ENCODE data around the gene DNAL1. TPM values are rescaled to one million over a fixed set of nuclear protein-coding genes. Genes with fewer than 3 reads are reported as not detected.

The DNAL1 gene
- total and polyA plus RNA-seq, 2 of the 4 experiments (the other 2 are of a cell fraction): 4.5 to 5.4 TPM

GRCh38 chr14:73718418-73719251 is 73.8 kb downstream of the DNAL1 start:
- in situ Hi-C loops (cut with MboI; ENCODE audit: low sequenced_read_pairs): no loop called here
- Histone ChIP-seq H4K91ac (ENCODE audit: insufficient read depth, low read depth, low read length) (peak overlapping the region; percentile 61; the same call in 1 of the 2 replicates), H3K4ac (ENCODE audit: low read depth, low read length) (peak overlapping the region; percentile 46; the same call in 1 of the 2 replicates), H3K4me3 (ENCODE audit: insufficient read depth, low read depth, low read length) (no peak overlapping the region), H3K18ac (ENCODE audit: low read depth, low read length) (no peak overlapping the region), H3K27me3 (ENCODE audit: control insufficient read depth, insufficient read depth, low read length) (no peaks in the 10 kb centered on the region), H3K27ac (ENCODE audit: insufficient read depth, low read length) (peak overlapping the region; percentile 38), H3K4me2 (ENCODE audit: low read depth, low read length) (no peak overlapping the region), H3K23ac (ENCODE audit: low read depth, low read length) (peak overlapping the region; percentile 25; the same call in 1 of the 2 replicates), H2BK5ac (ENCODE audit: low read depth, low read length, poor library complexity, severe bottlenecking) (peak overlapping the region; percentile 53), H2AK5ac (ENCODE audit: low read depth, low read length) (no peak overlapping the region; the same call in 1 of the 2 replicates), H4K8ac (ENCODE audit: low read depth in 2 of 2, low read length in 2 of 2) (0 out of 4 replicates have a peak overlapping the region, but pooled peaks of 1 of the 2 experiments have one; percentile 40), H3K79me1 (ENCODE audit: low read depth in 1 of 2, low read length in 2 of 2) (peaks cover 18 to 64% of the 10 kb centered on the region in 2 experiments), H2AFZ (replicated peaks; ENCODE audit: low read length, poor library complexity) (peak overlapping the region; percentile 18), H3K9ac (ENCODE audit: low read depth, low read length) (no peak overlapping the region), H3K9me1 (ENCODE audit: insufficient read depth, low read length) (peaks cover 12% of the 10 kb centered on the region), H3K9me3 (ENCODE audit: control insufficient read depth, insufficient read depth, low read length) (no peaks in the 10 kb centered on the region), H4K5ac (ENCODE audit: low read depth, low read length) (no peak overlapping the region), H2BK20ac (ENCODE audit: low read depth, low read length) (no peak overlapping the region), H4K20me1 (ENCODE audit: insufficient read depth, low read length) (peaks cover 23% of the 10 kb centered on the region), H2AK9ac (replicated peaks; ENCODE audit: low read depth, low read length, poor library complexity) (peak overlapping the region; percentile 75), H2BK120ac (ENCODE audit: low read depth, low read length) (peak overlapping the region; percentile 6; the same call in 1 of the 2 replicates), H3K36me3 (ENCODE audit: control insufficient read depth, insufficient read depth, low read length) (peaks cover 49% of the 10 kb centered on the region), H3K56ac (ENCODE audit: extremely low read depth, insufficient read depth, low read length) (no peak overlapping the region; the same call in 1 of the 2 replicates), H2BK15ac (ENCODE audit: low read depth, low read length) (no peak overlapping the region), H3K14ac (replicated peaks; ENCODE audit: low read depth, low read length) (no peak overlapping the region), H3K4me1 (ENCODE audit: control insufficient read depth, insufficient read depth, low read length) (peaks cover 20% of the 10 kb centered on the region)
- ChIA-PET CTCF (no interaction called here), POLR2A (ENCODE audit: unreplicated experiment) (interaction anchor here (0.7 kb wide), 1 partner anchor 15 kb away, joined by 19 read pairs; no protein-coding TSS in a partner anchor)
- DNase-seq (no peak), ATAC-seq (ENCODE audit: low read depth) (no peak)
- WGBS, 2 experiments (ENCODE audit: extremely low coverage in 2 of 2, insufficient read length in 1 of 2): 35% methylated on average over 11 of the region's 55 CpGs; no CpG with 5 or more reads in 1 of the 2 experiments
- dilution Hi-C loops (cut with HindIII; ENCODE audit: low sequenced_read_pairs, unreplicated experiment): no loop called here
- intact Hi-C loops (cut with micrococcal nuclease): no loop called here
- no TSS peak for BruUV-seq (replicated peaks)
- TF ChIP-seq CTCF (conservative IDR thresholded peaks at IDR 0.05; ENCODE audit: low read depth, low read length): no peak
- no peak for TF ChIP-seq ELK1 (IDR thresholded peaks at IDR 0.05; ENCODE audit: borderline replicate concordance, low read depth, low read length)
- TF ChIP-seq CHD1 (IDR thresholded peaks at IDR 0.05; ENCODE audit: low read depth, low read length): no peak
- no peak for TF ChIP-seq MXI1 (IDR thresholded peaks at IDR 0.05; ENCODE audit: borderline replicate concordance, low read depth, low read length)
- no peak for TF ChIP-seq NFE2L2 (IDR thresholded peaks at IDR 0.05; ENCODE audit: low read depth, low read length)
- TF ChIP-seq SMC3 (IDR thresholded peaks at IDR 0.05; ENCODE audit: low read depth, low read length): no peak
- no peak for TF ChIP-seq BHLHE40 (IDR thresholded peaks at IDR 0.05; ENCODE audit: low read depth, low read length)
- no peak for TF ChIP-seq MAZ (IDR thresholded peaks at IDR 0.05; ENCODE audit: borderline replicate concordance, low read depth, low read length)
- no peak for TF ChIP-seq RFX5 (IDR thresholded peaks at IDR 0.05; ENCODE audit: low read depth, low read length)
- TF ChIP-seq USF2 (IDR thresholded peaks at IDR 0.05; ENCODE audit: low read depth, low read length): no peak
- no peak for TF ChIP-seq POLR2A (IDR thresholded peaks at IDR 0.05; ENCODE audit: low read depth, low read length)
- TF ChIP-seq CEBPB (IDR thresholded peaks at IDR 0.05; ENCODE audit: low read depth, low read length): no peak

Measured in IMR-90 (cell line).